Raji (cell line): ENCODE measurements around the gene CCDC197.
A peak's percentile ranks its signal among the peaks of the same experiment; 100 is the strongest.

Source experiments
- POLR2A ChIP-seq: IDR thresholded peaks from 2 replicates; pipeline ENCODE4 v1.6.1; 2011; ENCODE audit warnings: low read depth, low read length, control low read depth; ENCODE audit not compliant: insufficient read depth

The CCDC197 gene

GRCh38 chr14:93997082-93997481 lies at the start of gene CCDC197:
TSS of gene CCDC197 (plus strand) at chr14:93997301. CDS start at chr14:93998132, 831 bp downstream.
- TF ChIP-seq POLR2A, result no peak

- no peak for TF ChIP-seq POLR2A
Observed at GRCh38 chr14:93949511-93950075, 47.5 kb upstream of the CCDC197 start.

- TF ChIP-seq POLR2A, result no peak
Observed at GRCh38 chr14:93950948-93951634, 46.0 kb upstream of the CCDC197 start.

- TF ChIP-seq POLR2A, result no peak
Observed at GRCh38 chr14:93951635-93952540, 45.2 kb upstream of the CCDC197 start.

GRCh38 chr14:93952829-93953228 lies 44.3 kb upstream of the CCDC197 start:
- no peak for TF ChIP-seq POLR2A

GRCh38 chr14:93953263-93953662 lies 43.8 kb upstream of the CCDC197 start:
- TF ChIP-seq POLR2A, result no peak

- TF ChIP-seq POLR2A, result no peak
Observed at GRCh38 chr14:93953739-93954515, 43.2 kb upstream of the CCDC197 start.

- no peak for TF ChIP-seq POLR2A
Observed at GRCh38 chr14:93954516-93954830, 42.6 kb upstream of the CCDC197 start.

GRCh38 chr14:93954900-93955849 lies 41.9 kb upstream of the CCDC197 start:
- peak; percentile 50; the same call in 1 of the 2 replicates for TF ChIP-seq POLR2A

GRCh38 chr14:93955850-93956481 lies 41.1 kb upstream of the CCDC197 start:
- no peak for TF ChIP-seq POLR2A

GRCh38 chr14:93956514-93957332 lies 40.4 kb upstream of the CCDC197 start:
- TF ChIP-seq POLR2A, result no peak

GRCh38 chr14:93957333-93957710 lies 39.8 kb upstream of the CCDC197 start:
- TF ChIP-seq POLR2A, result no peak

- no peak for TF ChIP-seq POLR2A
Observed at GRCh38 chr14:93957751-93958566, 39.1 kb upstream of the CCDC197 start.
